HepG2 (cell line): ENCODE results near the gene PIP5K1A. TPM values are rescaled to one million over a fixed set of nuclear protein-coding genes. Genes with fewer than 3 reads are reported as not detected.

ENCODE experiments used
- ATRX ChIP-seq: sonication (generic); formaldehyde crosslinking; IDR thresholded peaks from 2 replicates; pipeline ENCODE4 v1.4.0; 2020; ENCODE audit warnings: missing genetic modification reagents, borderline replicate concordance
- BATF2 ChIP-seq: sonication (generic); formaldehyde crosslinking; IDR thresholded peaks from 2 replicates; pipeline ENCODE4 v1.8.0; 2022; ENCODE audit warnings: mild to moderate bottlenecking, missing genetic modification reagents, moderate library complexity
- CAMTA2 ChIP-seq: sonication (generic); formaldehyde crosslinking; IDR thresholded peaks from 2 replicates; pipeline ENCODE4 v1.4.0; 2020; ENCODE audit warnings: mild to moderate bottlenecking, missing genetic modification reagents, borderline replicate concordance
- FOXP1 ChIP-seq, 2 experiments: fragments of 450-650 bp in 1 of 2; IDR thresholded peaks; 2 replicates each; pipeline ENCODE4 v1.6.1; 2017 to 2018; ENCODE audit warnings: antibody characterized with exemption in 1 of 2
- HNF1A ChIP-seq, 2 experiments: sonication (generic) in 1 of 2; formaldehyde crosslinking in 1 of 2; IDR thresholded peaks; 2 replicates each; pipeline versions ENCODE4 v1.4.0 to v1.6.1; 2016 to 2020; ENCODE audit warnings: borderline replicate concordance in 1 of 2, low read depth in 1 of 2, mild to moderate bottlenecking in 1 of 2, missing genetic modification reagents in 1 of 2
- MXD3 ChIP-seq: IDR thresholded peaks from 2 replicates; pipeline ENCODE4 v1.6.1; 2016; ENCODE audit warnings: mild to moderate bottlenecking, missing biosample characterization, missing genetic modification reagents
- PAF1 ChIP-seq: IDR thresholded peaks from 2 replicates; pipeline ENCODE4 v1.6.1; 2016; ENCODE audit warnings: missing genetic modification reagents, missing compliant biosample characterization
- RORA ChIP-seq: sonication (generic); formaldehyde crosslinking; IDR thresholded peaks from 2 replicates; pipeline ENCODE4 v1.5.0; 2020; ENCODE audit warnings: mild to moderate bottlenecking, missing genetic modification reagents, moderate library complexity
- STAT6 ChIP-seq: sonication (generic); formaldehyde crosslinking; IDR thresholded peaks from 2 replicates; pipeline ENCODE4 v1.4.0; 2020; ENCODE audit warnings: missing genetic modification reagents, mild to moderate bottlenecking, borderline replicate concordance
- TCF12 ChIP-seq, 2 experiments: fragments of 450-650 bp in 1 of 2; sonication (generic) in 1 of 2; formaldehyde crosslinking in 1 of 2; IDR thresholded peaks; 2 replicates each; pipeline versions ENCODE4 v1.6.1 to v1.8.0; 2017 to 2022; ENCODE audit warnings: antibody characterized with exemption in 1 of 2, mild to moderate bottlenecking in 1 of 2, missing genetic modification reagents in 1 of 2, moderate library complexity in 1 of 2
- ZNF253 ChIP-seq: sonication (generic); formaldehyde crosslinking; IDR thresholded peaks from 2 replicates; pipeline ENCODE4 v1.8.0; 2022; ENCODE audit warnings: mild to moderate bottlenecking, missing genetic modification reagents, borderline replicate concordance
- ZNF512B ChIP-seq: sonication (generic); formaldehyde crosslinking; IDR thresholded peaks from 2 replicates; pipeline ENCODE4 v1.5.1; 2020; ENCODE audit warnings: missing genetic modification reagents, mild to moderate bottlenecking, borderline replicate concordance
- ZNF746 ChIP-seq: sonication (generic); formaldehyde crosslinking; IDR thresholded peaks from 2 replicates; pipeline ENCODE4 v1.8.0; 2022; ENCODE audit warnings: mild to moderate bottlenecking, missing genetic modification reagents
- ZNF749 ChIP-seq: sonication (generic); formaldehyde crosslinking; IDR thresholded peaks from 2 replicates; pipeline ENCODE4 v1.8.0; 2022; ENCODE audit warnings: mild to moderate bottlenecking, missing genetic modification reagents, moderate library complexity, borderline replicate concordance
- ZNF891 ChIP-seq: sonication (generic); formaldehyde crosslinking; IDR thresholded peaks from 2 replicates; pipeline ENCODE4 v1.5.0; 2020; ENCODE audit warnings: mild to moderate bottlenecking, missing genetic modification reagents
- polyA plus RNA-seq, 8 experiments: library from polyadenylated mRNA; depleted of rRNA in 3 of 8; stranded (reverse) in 7 of 8; unstranded in 1 of 8; fragments of >200 nt; fragmentation: Illumina TruSeq in 4 of 8; extraction: Trizol in 4 of 8; gene quantifications; 2 replicates each; pipeline versions ENCODE4 v1.2.1 to v1.2.3, GENCODE V29; 2011 to 2016; ENCODE audit warnings: low read depth in 4 of 8, missing spikeins in 1 of 8, mixed read lengths in 1 of 8; ENCODE audit not compliant: insufficient read depth in 1 of 8
- total RNA-seq, 5 experiments: library from RNA; depleted of rRNA; stranded (reverse); fragments of >200 nt; fragmentation: Illumina TruSeq; extraction: Trizol; gene quantifications; 2 replicates each; pipeline ENCODE4 v1.2.3, GENCODE V29; 2016; ENCODE audit warnings: low read depth in 1 of 5

PIP5K1A gene
- total and polyA plus RNA-seq, 2 of the 13 experiments (the other 11 are each of a cell fraction or from before 2014, with no cell fraction given), result 45.3 to 65.1 TPM

GRCh38 chr1:151198254-151199127, at the start of gene PIP5K1A (continued):
- no peak for TF ChIP-seq TCF12 (IDR thresholded peaks at IDR 0.05)
- peak; percentile 37; the same call in 1 of the 2 replicates for TF ChIP-seq TCF12 (CRISPR knock-in tag; IDR thresholded peaks at IDR 0.05)
- TF ChIP-seq ZNF749, result no peak
- TF ChIP-seq PAF1, result no peak
- TF ChIP-seq RORA, result no peak
- 0 out of 2 replicates have a peak, but pooled peaks have one; percentile 47 for TF ChIP-seq ZNF253 (CRISPR knock-in tag)
- no peak for TF ChIP-seq HNF1A (IDR thresholded peaks at IDR 0.05; ENCODE audit: low read depth)
- TF ChIP-seq HNF1A (CRISPR knock-in tag; IDR thresholded peaks at IDR 0.05; ENCODE audit: borderline replicate concordance), result 0 out of 2 replicates have a peak, but pooled peaks have one; percentile 42
- TF ChIP-seq ZNF891, result no peak; the same call in 1 of the 2 replicates
- TF ChIP-seq CAMTA2, result no peak
- TF ChIP-seq BATF2 (CRISPR knock-in tag), result peak; percentile 44; the same call in 1 of the 2 replicates
- TF ChIP-seq MXD3, result peak; percentile 74; the same call in 1 of the 2 replicates
- TF ChIP-seq ZNF512B (CRISPR knock-in tag), result no peak
- no peak for TF ChIP-seq FOXP1 (IDR thresholded peaks at IDR 0.05)
- TF ChIP-seq FOXP1 (CRISPR knock-in tag; IDR thresholded peaks at IDR 0.05), result no peak
- no peak; the same call in 1 of the 2 replicates for TF ChIP-seq ZNF746 (CRISPR knock-in tag)
- no peak for TF ChIP-seq ATRX (CRISPR knock-in tag)
- no peak for TF ChIP-seq STAT6 (CRISPR knock-in tag)
